ENCODE measurements around the gene LTBP1.
"Not testable (repeated sequence)": the region's sequence is repeated elsewhere in the genome, so short reads cannot be mapped to it uniquely, and the experiment has no call there.

LTBP1 gene

DNA sequence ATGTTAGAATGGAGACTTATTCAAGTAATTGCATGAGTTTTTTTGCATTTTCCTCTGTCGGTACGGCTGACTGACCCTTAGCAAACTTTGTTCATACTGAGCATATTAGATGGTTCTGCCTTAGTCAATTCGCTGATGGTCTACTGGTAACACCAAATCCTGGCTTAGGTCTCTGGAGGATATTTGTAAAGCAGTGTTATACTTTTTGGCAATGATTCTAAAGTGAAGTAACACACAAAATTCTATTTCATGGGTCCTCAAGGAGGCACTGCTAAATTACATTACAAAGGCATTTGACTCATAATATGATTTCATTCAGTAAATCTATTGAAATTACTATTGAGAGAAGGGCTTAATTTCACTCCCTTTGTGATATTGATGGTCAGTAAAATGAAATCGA, 282.9 kb downstream of the LTBP1 start:
- DNase-seq (ENCODE audit: low read depth) = no peak

DNA sequence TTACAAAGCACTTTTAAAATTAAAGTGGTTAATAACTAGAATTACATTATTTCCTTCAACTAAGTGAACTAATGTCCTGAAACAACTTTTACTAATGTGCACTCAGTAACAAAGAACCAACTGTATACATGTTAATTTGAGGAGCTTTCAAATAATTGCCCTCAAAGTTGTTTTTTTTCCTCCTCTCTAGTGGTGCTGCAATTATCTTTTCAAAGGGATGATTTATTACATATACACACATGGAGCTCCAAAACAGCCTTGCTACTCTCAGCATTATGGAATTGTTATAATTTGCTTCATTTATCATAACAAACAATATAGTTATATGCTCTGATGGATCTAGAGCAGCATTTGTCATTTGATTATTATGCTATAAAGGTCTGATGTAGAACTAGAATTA, 283.4 kb downstream of the LTBP1 start:
- DNase-seq (ENCODE audit: low read depth) = no peak

DNA sequence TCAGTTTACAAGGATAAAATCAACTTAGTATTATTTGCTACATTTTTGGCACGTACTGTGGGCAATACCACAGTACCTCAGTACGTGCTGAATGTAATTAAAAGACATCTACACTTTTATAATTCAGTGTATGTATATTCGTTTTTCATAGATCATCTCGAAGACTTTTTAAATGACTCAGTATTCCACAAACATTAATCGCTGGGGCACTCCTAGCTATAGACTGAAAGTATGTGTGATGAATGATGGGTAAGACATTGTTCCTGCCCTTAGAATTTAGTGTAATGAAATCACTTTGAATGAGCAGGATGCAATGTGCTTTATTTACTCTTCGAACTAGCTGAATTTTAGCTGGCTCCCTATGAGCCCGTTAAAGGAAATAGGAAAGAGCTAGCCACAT, 284.1 kb downstream of the LTBP1 start:
- no peak for DNase-seq (ENCODE audit: low read depth)

DNA sequence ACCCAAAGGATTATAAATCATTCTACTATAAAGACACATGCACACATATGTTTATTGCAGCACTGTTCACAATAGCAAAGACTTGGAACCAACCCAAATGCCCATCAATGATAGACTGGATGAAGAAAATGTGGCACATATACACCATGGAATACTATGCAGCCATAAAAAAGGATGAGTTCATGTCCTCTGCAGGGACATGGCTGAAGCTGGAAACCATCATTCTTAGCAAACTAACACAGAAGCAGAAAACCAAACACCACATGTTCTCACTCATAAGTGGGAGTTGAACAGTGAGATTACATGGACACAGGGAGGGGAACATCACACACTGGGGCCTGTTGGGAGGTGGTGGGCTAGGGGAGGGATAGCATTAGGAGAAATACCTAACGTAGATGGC, 288.8 kb downstream of the LTBP1 start:
- not testable (repeated sequence) for DNase-seq (ENCODE audit: low read depth)

DNA sequence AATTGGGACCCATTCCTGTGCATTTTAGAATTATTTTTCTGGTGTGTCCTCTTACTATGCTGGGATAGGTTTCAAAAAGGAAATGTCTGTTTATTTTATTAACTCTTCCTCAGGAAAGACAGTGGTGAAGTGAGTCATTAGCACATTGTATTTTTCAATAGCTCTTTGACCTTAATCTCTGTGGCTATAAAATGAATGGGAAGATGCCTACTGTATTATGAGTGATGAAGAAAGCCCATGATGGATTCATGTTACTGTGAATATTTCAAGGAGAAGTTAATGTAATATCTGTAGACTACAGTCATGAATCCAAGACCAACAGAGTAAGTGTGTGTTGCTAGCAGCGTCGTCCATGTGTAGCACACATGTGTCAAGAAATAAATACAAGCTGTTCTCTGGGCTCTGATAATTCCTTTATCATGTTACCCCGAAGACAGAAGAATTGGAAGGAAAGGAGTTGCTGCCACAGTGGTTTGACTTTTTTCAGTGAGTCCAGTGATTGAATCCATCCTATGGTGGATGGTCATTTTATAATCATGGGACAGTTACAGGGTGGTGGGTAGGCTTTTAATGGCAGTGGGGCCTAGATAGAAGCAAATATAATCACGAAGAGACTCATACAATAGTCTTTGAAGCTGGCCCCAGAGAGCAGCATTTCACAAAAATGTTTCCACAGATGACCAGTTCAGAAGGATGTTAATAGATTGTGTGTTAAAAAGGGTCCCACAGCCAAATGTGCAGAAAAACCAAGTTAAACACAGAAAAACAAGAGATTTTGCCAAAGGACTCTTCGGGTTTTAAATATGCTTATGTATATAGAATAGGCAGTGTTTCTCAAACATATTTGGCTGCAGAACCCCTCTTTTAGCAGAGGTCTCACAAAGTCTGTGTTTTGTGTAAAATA, 290.0 kb downstream of the LTBP1 start:
- DNase-seq (ENCODE audit: low read depth) = no peak

DNA sequence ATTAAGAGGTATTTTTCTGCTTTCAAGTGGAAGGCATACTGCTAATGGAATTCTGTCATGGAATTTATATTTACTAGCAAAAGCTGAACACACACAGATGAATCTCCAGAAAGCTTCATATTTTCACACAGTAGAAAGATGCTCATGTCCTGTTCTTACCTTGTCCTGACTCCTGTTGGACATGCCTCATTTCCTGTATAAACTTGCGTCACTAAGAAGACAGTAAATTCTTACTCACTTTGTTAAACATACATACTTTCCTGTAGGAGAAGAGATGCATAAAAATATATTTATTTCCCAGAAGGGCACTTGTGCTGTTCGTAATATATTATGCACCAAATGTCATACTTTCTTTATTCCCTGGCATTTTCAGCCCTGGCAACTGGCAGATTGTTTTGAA, 291.4 kb downstream of the LTBP1 start:
- no peak for DNase-seq (ENCODE audit: low read depth)

DNA sequence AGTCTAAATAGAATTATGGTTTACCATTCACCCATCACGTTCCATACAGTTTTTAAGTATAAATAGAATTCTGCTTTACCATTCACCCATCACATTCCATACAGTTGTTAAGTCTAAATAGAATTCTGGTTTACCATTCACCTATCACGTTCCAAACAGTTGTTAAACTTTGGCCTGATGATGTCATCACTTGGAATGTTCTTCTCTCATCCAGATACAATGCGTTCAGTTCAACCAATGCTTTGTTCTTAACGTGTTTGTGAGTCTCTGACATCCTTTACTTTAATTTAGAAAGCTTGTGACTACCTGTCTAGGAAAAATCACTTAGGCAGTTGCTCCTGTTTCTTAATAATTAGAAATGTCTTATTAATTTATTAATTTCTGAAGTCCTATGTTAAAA, 293.4 kb downstream of the LTBP1 start:
- no peak for DNase-seq (ENCODE audit: low read depth)

DNA sequence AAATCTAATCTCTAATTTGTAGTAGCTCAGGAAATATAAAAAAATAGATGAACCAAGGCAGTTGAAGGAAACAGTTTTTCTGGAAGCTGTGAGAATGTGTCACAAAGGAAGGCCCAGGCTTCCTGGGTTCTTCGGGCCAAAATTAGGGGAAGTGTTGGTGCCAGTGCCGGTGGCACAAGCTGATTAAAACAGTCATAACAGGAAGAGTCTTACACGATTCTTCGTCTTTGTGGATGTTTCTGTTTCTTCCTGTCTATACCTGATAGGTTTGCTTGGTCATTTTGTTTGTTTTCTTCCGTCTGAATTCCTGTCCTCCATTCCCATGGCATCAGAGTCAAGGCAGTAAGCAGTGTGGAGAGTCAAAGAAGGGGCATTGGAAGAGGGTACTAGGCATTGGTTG, 294.3 kb downstream of the LTBP1 start:
- no peak for DNase-seq (ENCODE audit: low read depth)

DNA sequence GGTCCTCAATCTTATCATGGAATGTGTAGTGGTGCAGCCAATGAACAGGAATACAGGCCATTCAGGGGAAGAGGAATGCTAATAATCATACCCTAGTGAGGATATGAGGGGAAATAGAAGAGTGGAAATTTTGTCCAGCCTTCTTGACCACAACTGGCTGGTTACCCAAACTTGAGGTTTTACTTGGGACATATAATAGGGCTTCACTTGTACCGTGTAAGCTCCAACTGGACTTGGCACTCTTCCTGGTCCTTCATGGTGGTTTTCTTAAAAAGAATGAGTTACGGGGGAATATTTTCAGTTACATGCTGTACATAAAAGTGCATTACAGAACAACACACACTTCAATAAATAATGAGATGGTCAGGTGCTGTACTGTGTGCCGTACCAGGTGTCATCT, 294.8 kb downstream of the LTBP1 start:
- no peak for DNase-seq (ENCODE audit: low read depth)

DNA sequence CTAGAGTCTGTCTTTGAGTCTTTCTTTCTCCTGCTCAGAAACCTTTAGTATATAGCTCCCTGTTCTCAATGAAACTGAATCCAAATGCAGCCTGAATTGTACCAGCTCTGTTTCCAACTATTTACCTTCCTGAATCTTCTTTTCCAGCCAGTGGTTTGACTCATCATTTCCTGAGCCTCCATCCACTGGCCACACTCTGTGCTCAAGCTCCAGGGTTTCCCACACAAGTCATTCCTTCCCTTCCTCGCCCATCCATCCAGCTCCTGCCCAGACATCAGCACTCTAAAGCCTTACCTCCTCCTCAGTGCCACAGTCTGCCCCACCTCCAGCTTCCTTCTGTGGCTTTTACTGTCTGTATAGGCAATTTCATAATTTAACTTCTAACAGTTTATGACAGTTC, 296.1 kb downstream of the LTBP1 start:
- DNase-seq (ENCODE audit: low read depth) = no peak

DNA sequence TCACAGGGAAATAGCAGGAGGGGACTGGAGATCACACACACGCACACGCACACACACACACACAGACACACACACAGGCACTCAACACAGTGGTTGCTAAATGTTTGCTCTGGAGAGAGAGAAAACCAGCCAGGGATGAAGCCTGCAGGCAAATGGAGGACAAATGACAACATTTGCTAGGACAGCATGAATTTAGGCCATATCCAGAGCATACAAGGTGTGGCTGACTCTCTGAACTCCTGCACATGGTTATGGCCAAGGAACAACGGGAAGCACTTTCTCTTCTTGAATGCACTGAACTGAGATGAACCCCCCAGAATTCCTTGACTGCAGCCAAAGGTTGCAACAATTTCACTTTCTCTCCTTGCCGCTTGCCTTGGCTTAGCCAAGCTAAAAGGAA, 299.7 kb downstream of the LTBP1 start:
- DNase-seq (ENCODE audit: low read depth) = no peak

DNA sequence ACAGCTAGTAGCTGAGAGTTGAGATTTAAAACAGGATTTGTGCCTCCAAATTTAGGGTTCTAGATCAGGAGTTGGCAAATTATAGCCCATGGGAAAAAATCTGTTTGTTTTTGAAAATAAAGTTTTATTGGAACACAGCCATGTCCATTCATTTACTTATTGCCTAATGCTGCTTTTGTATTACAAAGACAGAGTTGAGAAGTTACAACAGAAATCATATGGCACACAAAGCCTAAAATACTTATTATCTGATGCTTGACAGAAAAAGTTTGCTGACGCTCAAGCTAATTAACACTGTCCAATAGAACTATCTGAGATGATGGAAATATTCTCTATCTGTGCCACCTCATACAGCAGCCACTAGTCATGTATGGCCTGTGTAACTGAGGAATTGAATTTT, 300.6 kb downstream of the LTBP1 start:
- no peak for DNase-seq (ENCODE audit: low read depth)

DNA sequence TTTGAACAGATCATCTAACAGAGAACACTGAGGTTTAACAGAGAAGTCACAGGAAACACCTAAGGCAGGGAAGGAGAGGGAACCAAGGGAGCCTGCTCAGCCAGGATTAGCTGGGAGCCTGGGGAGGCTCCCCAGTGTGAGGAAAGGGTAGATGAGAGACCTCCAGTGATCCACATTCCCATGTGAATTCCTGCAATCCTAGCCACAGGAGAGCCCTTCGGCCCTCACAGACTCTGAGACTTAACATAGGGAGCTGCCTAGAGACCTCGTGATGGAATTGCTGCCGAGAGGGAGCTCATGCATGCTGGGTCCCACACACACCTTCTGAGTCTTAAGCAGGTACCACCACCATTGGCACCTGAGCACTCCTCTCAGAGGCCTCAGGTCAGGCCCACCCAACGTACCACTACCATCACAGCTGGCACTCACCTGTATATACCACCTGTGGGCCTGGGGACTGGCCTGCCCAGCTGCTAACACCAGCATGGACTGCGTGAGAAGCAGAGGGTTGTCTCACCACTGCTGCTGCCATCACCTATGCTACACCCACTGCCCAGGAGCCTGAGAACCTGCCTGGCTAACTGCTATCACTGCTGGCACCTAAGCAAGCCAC, 303.8 kb downstream of the LTBP1 start:
- DNase-seq (ENCODE audit: low read depth) = no peak

DNA sequence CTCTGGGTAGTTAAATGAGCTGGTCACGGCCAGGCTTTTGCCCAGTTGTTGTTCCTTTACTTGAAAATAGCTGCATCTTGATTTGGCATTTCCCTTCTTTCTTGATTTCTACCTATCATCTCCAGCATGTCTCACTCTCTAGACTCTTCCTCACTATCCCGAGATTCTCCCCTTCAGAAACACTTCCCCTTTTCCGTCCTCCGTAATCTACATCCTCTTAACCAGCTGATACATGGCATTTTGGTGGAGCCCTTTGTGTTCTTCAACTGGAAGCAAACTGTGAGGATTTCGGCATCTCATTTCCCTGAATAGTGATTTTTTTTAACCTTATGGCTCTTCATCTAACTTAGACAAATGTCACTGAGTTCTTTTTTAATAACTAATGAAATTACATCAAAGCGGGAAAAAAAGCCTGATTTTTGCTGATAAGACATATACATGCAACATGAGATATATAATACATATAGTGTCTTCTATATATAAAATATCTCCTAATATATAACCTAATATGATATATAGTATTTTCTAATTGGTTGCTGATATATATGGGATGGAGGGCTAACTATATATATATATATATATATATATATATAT, 309.5 kb downstream of the LTBP1 start:
- no peak for DNase-seq (ENCODE audit: low read depth)

DNA sequence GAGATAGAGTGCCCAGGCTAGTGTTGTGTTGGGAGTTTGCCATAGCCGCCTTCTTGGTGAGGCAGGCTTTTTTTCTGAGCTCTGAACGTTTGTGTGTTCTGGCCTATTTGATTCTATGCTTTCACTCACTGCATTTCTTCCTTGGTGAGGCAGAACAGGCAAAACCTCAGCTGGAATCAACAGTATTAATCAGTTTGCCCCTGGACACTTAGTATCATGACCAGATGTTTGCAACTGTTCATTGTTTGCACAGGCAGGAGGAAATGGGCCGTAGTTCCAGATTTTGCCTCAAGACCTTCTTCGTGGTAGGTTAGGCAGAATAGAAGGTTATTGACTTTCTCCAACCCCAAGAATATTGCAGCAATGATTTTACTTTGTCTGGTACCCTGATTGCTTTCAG, 311.6 kb downstream of the LTBP1 start:
- DNase-seq (ENCODE audit: low read depth) = no peak

DNA sequence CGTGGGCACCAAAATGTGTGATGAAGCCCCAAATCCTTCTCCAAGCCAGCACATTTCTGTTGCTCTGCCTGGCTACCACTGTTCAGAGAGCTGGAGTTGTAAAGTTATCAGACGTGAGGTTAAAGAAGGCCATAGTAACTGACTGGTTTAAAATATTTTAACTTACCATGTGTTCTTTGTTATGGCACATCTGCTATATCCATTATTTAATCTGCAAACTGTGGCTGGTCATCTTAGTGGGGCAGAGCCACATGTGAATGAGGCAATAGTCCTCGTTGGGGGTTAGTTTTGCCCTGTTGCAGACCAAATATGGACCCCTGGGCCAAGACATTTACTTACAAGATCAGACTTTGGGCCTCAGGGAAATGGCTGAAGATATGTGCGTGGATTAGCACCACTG, 315.3 kb downstream of the LTBP1 start:
- DNase-seq (ENCODE audit: low read depth) = no peak

DNA sequence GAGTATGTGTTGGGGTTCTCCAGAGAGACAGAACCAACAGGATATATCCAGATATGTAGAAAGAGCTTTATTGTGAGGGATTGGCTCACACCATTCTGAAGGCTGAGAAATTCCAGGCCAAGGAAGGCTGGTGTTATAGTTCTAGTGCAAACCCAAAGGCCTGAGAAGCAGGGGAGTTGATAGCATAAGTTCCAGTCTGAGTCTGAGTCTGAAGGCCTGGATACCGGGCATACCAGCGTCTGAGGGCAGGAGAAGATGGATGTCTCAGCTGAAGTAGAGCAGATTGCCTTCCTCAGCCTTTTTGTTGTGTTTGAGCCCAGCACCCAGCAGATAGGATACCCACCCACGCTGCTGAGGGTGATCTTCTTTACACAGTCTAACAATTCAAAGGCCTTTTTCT, 318.0 kb downstream of the LTBP1 start:
- no peak for DNase-seq (ENCODE audit: low read depth)

DNA sequence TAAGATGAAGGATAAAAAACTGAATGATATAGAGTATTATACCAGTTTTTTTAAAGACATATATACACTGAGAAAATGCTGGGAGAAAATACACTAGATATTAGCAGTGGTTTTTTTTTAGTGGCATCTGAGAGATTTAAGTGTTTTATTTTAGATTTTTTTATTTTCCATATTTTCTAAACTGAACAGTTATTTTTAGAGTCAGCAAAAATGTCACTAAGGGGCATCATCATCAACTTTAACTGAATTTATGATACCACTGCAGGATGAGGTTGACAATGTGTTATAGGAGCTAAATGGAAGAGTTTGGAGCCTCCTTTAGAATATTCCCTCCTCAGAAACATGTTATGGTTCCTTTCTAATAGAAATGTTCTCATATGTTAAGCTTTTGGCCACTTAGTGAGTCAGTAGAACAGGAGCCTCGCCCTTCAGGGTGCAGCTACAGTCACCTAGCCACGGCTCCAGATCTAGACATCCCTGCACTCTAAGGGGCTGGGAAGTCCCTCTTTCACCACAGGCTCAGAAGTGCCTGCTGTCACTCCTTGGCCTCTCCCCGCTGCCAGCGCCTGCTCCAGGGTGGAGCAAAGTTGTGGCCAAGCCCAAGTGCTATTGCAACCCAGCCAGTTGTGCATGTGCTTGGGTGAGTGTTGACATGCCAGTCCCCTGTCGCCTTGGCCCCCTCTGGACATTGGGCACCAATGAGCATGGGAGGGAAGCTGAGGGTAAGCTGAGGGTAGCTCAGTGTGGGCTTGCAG, 319.0 kb downstream of the LTBP1 start:
- no peak for DNase-seq (ENCODE audit: low read depth)

DNA sequence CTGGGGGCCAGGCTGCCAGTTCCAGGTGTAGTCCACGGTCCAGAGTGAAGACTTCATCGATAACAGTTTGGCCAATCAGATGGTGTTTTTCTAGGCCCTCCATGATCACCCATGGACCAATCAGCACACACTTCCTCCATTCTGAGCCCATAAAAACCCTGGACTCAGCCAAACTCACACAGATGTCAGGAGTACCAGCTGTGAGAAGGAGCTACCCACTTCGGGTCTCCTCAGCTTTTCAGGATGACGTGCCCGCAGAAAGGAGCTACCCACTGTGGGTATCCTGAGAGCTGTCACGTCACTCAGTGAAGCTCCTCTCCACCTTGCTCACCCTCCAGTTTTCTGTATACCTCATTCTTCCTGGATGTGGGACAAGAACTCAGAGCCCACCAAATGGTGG, 319.7 kb downstream of the LTBP1 start:
- no peak for DNase-seq (ENCODE audit: low read depth)

DNA sequence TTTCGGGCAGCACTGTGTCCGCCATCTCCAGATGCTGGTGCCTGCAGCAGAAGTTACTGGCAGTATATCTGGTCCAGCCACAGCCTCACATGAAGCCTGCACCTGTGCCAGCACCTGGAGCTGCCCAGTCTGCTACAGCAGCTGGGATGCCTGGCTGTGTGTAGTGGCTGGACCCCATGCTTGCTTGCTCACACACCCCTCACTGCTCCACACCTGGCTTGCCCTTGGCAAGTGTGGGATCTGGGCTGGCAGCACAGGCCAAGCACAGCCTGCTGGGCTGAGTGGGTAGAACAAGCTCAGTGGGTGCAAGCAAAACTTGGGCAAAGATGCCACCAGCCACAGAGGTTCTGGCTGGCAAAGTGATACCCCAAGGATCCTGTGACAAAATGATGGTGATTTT, 320.3 kb downstream of the LTBP1 start:
- no peak for DNase-seq (ENCODE audit: low read depth)

DNA sequence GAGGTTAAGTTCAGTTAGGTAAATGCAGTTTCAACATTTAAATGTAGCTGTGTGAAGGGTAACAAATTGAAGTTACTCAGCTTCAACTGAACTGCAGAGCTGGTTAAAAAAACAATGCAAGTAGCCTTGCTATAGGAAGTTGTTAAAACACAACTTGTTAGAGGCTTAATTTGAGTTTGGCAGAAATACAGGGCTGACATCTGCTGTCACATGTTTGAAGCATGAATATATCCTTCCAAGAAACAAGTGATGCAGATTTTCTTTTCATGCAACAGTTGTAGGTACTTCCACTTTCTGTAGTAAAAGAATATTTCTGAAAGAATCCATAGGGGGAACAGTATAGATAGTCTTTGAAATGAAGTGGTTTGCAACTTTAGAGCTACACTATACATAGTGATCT, 321.0 kb downstream of the LTBP1 start:
- DNase-seq (ENCODE audit: low read depth) = no peak

DNA sequence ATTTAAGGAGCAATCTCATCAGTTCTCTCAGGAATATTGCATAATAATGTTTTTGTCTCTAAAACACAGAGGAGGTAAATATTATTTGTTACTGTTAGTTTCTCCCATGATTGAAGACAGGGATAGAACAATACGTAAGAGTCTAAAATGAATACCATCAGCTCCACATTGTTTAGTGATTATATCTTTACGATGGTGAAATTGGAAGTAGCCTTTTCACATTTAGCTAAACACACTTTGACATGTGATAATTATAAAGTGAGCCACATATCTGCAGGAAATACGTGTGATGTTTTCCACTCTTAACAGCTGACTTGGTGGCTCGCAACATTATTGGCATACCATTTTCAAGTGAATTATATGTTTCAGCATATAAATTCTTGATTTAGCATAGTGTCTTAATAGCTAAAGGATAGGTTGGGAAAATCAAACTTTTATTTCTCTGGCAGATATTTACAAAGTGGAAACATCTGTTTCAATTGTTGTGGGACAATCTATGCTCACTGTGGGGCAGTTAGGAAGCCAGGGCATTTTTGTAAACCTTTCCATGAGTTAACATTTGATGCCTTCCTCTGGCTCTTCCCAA, 321.6 kb downstream of the LTBP1 start:
- no peak for DNase-seq (ENCODE audit: low read depth)
